Measurements from ENCODE around the gene IRGQ. TPM values are rescaled to one million over a fixed set of nuclear protein-coding genes. Genes with fewer than 3 reads are reported as not detected.

The IRGQ gene
- total RNA-seq, 1 experiment from 2014 or later: 24.1 TPM

- H2AFZ ChIP-seq (ENCODE audit: low read length): no peak overlapping the region
- no peak overlapping the region for H2AK5ac ChIP-seq (ENCODE audit: insufficient read length, low read length)
- no peaks in the 10 kb centered on the region for H3K27me3 ChIP-seq (ENCODE audit: insufficient read depth, low read length)
- H2BK120ac ChIP-seq (ENCODE audit: low read depth, low read length, poor library complexity, severe bottlenecking): no peak overlapping the region
- H2BK20ac ChIP-seq (ENCODE audit: low read depth, low read length, poor library complexity, severe bottlenecking): no peak overlapping the region
- H3K9ac ChIP-seq (ENCODE audit: extremely low read depth, insufficient read length, low read length): no peak overlapping the region
- WGBS (ENCODE audit: extremely low coverage, insufficient read length, low lambda C conversion rate): no CpG with 5 or more reads among the region's 28 CpGs
- no peak overlapping the region for H2BK15ac ChIP-seq (ENCODE audit: low read depth, low read length)
- H3K27me3 Mint-ChIP-seq (ENCODE audit: low read depth): no peaks in the 10 kb centered on the region
- no peak overlapping the region for H3K4ac ChIP-seq (ENCODE audit: low read depth, low read length)
- H4K8ac ChIP-seq (replicated peaks; ENCODE audit: insufficient read length, low read depth, low read length): no peak overlapping the region
- no peak overlapping the region for H4K91ac ChIP-seq (ENCODE audit: insufficient read length, low read depth, low read length)
- H3K36me3 Mint-ChIP-seq (ENCODE audit: insufficient read depth in 1 of 3, low read depth in 3 of 3): peaks cover 16 to 27% (median 23%) of the 10 kb centered on the region in 3 experiments
- no peaks in the 10 kb centered on the region for H3K23me2 ChIP-seq (ENCODE audit: insufficient read length, low read depth, low read length, poor library complexity, severe bottlenecking)
- H3K23ac ChIP-seq (ENCODE audit: insufficient read length, low read depth, low read length): no peak overlapping the region
- peak overlapping the region in 2 of 3 experiments; percentile 42 to 72; a peak in 3 of 7 replicates for H3K27ac Mint-ChIP-seq
- no peaks in the 10 kb centered on the region for H4K20me1 ChIP-seq (ENCODE audit: control insufficient read depth, insufficient read depth, insufficient read length)
- H3K9me3 ChIP-seq (ENCODE audit: control insufficient read depth, low read depth, low read length): no peaks in the 10 kb centered on the region
- no peak overlapping the region for H3K27ac ChIP-seq (ENCODE audit: insufficient read length, low read depth, low read length)
- no peaks in the 10 kb centered on the region for H3K4me1 ChIP-seq (ENCODE audit: insufficient read depth, low read length)
- H3K18ac ChIP-seq (ENCODE audit: insufficient read length, low read depth, low read length): no peak overlapping the region
- no peak overlapping the region for H4K5ac ChIP-seq (ENCODE audit: insufficient read length, low read depth, low read length)
- DNase-seq: no peak
- H3K4me3 Mint-ChIP-seq: no peak overlapping the region
- no peak overlapping the region for H3K4me2 ChIP-seq (ENCODE audit: insufficient read depth, insufficient read length, low read length)
- no peak overlapping the region for H2BK12ac ChIP-seq (ENCODE audit: insufficient read length, low read depth, low read length)
- no peak for TF ChIP-seq CTCF (conservative IDR thresholded peaks at IDR 0.05)
- H3K4me1 Mint-ChIP-seq: peaks cover 7 to 8% of the 10 kb centered on the region in 2 experiments
- no peak overlapping the region for H3T11ph ChIP-seq (ENCODE audit: low read length)
- H3K79me2 ChIP-seq (ENCODE audit: insufficient read depth, low read length): no peaks in the 10 kb centered on the region
- no peak overlapping the region for H3K14ac ChIP-seq (ENCODE audit: insufficient read depth, low read length)
- no peaks in the 10 kb centered on the region for H3K79me1 ChIP-seq (ENCODE audit: insufficient read depth, low read depth, low read length, poor library complexity, severe bottlenecking)
- peaks cover 3% of the 10 kb centered on the region in 2 experiments; a peak in 3 of 5 replicates for H3K9me3 Mint-ChIP-seq
- H3K56ac ChIP-seq (ENCODE audit: insufficient read length, low read depth, low read length): no peak overlapping the region
- H2BK5ac ChIP-seq (ENCODE audit: insufficient read length, low read length): no peak overlapping the region
Measured at GRCh38 chr19:43607238-43608205, 11.6 kb upstream of the IRGQ start.
